Endometrial microvascular endothelial cells (primary cell): ENCODE data around the gene GNG12. TPM values are rescaled to one million over a fixed set of nuclear protein-coding genes. Genes with fewer than 3 reads are reported as not detected.

ENCODE experiments used
- in situ Hi-C: cut with HindIII; loops from 2 replicates; pipeline ENCODE4 v1.10.0; 2017; ENCODE audit warnings: low sequenced_read_pairs, low pct_unique_long_range_greater_than_20kb; ENCODE audit errors: inconsistent ontology term
- total RNA-seq: library from RNA; depleted of rRNA; stranded (reverse); fragments of >200 nt; gene quantifications from one replicate; pipeline ENCODE4 v1.2.3, GENCODE V29; 2015; ENCODE audit errors: inconsistent ontology term

Gene GNG12
- total RNA-seq, 1 donor from 2014 or later, result 322 TPM

DNA sequence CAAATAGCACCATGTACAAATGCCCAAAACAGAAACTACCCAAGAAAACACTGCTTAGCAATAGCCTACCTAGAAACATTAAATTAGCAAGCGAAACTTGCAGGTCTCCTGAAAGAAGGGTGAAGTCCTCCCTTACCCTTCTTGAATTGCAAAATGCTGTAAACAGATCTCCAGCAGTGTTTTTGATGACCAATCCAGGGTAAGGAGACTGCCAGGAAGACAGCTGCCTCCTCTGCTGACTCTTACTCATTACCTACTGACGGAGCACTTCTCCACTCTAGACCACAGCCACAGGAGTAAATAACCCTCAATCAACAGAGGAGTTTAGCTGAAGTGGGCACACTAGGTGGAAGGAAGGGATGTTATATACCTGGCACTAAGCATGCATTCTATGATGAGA is 180.5 kb downstream of the GNG12 start:
- in situ Hi-C loops, result no loop called here

Other genes with a start within 250 kb of the GNG12 start
- 53.1 TPM for gene GADD45A, start 148.3 kb downstream of the GNG12 start, total RNA-seq
- gene DIRAS3, start 217.2 kb upstream of the GNG12 start, total RNA-seq, result 14.0 TPM